HG03066 (cell line): ENCODE measurements around the gene CACNA1B.

ENCODE experiments used
- ATAC-seq: cut with Tn5 transposase; IDR thresholded peaks from one replicate; pipeline ENCODE4 v1.9.1; 2021; ENCODE audit warnings: low read depth; ENCODE audit not compliant: unreplicated experiment

The CACNA1B gene

GRCh38 chr9:138049085-138049778 lies 171.7 kb downstream of the CACNA1B start:
- no peak for ATAC-seq

- ATAC-seq, result no peak
Measured at GRCh38 chr9:138049779-138050471, 172.3 kb downstream of the CACNA1B start.

GRCh38 chr9:138050472-138051330 lies 173.1 kb downstream of the CACNA1B start:
- no peak for ATAC-seq

- no peak for ATAC-seq
Measured at GRCh38 chr9:138051586-138052321, 174.2 kb downstream of the CACNA1B start.

- ATAC-seq, result no peak
Measured at GRCh38 chr9:138052322-138052615, 174.7 kb downstream of the CACNA1B start.

GRCh38 chr9:138052635-138053320 lies 175.2 kb downstream of the CACNA1B start:
- ATAC-seq, result no peak

GRCh38 chr9:138053321-138053868 lies 175.8 kb downstream of the CACNA1B start:
- no peak for ATAC-seq

- ATAC-seq, result no peak
Measured at GRCh38 chr9:138053996-138054752, 176.6 kb downstream of the CACNA1B start.

- ATAC-seq, result no peak
Measured at GRCh38 chr9:138057726-138058125, 180.1 kb downstream of the CACNA1B start.

- no peak for ATAC-seq
Measured at GRCh38 chr9:138058181-138058580, 180.6 kb downstream of the CACNA1B start.

- ATAC-seq, result no peak
Measured at GRCh38 chr9:138059196-138059595, 181.6 kb downstream of the CACNA1B start.

GRCh38 chr9:138060365-138060764 lies 182.8 kb downstream of the CACNA1B start:
- ATAC-seq, result no peak

- no peak for ATAC-seq
Measured at GRCh38 chr9:138060881-138061280, 183.3 kb downstream of the CACNA1B start.

- ATAC-seq, result no peak
Measured at GRCh38 chr9:138061631-138062030, 184.0 kb downstream of the CACNA1B start.

- ATAC-seq, result no peak
Measured at GRCh38 chr9:138062196-138062595, 184.6 kb downstream of the CACNA1B start.

- no peak for ATAC-seq
Measured at GRCh38 chr9:138063033-138063432, 185.5 kb downstream of the CACNA1B start.

GRCh38 chr9:138063785-138064184 lies 186.2 kb downstream of the CACNA1B start:
- ATAC-seq, result no peak

GRCh38 chr9:138064547-138064946 lies 187.0 kb downstream of the CACNA1B start:
- ATAC-seq, result no peak

- ATAC-seq, result no peak
Measured at GRCh38 chr9:138065287-138065686, 187.7 kb downstream of the CACNA1B start.
